ENCODE measurements around the gene IRX1.

The IRX1 gene

GRCh38 chr5:3595006-3595961 lies at the start of gene IRX1:
Gene IRX1 (plus strand): TSS chr5:3595832. CDS start chr5:3596106, 274 bp downstream.
- no peak for DNase-seq

DNA sequence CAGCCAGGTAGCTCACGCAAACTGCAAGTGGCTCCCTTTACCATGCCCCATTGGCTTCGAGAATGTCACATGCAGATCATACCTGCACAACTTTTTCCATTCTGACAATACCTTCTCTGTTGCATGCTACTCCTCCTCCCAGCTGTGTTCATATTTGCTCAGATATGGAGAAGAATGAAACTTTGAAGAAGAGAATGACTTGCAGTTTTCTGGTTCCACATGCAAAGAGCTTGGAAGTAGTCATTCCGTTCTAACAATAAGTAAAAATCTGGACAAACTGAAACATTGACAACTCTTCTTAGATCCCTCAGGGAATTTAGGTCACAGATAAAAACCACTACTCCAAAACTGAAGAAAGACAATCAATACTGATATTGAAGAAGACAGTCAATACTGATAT lies 49.6 kb upstream of the IRX1 start:
- DNase-seq: no peak

DNA sequence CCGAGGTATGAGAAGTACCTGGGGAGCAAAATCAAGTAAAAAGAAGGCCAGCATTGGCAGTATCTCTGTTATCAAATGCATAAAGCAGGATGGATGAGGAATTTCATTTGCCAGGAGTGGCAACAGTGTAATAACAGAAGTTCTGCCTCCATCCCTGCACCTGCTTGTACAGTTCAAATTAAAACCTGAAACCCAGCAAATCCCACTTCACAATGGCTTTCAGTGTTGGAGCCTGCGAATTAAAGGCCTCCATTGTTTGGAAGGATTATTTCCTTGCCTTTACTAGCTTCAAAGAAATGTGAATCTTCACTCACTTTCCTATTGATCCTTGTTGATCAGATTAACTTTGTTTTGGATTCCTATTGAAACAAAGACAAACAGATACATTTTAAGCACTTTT lies 31.5 kb upstream of the IRX1 start:
- no peak for DNase-seq

- no peak for DNase-seq
Measured at GRCh38 chr5:3564827-3565518, 30.7 kb upstream of the IRX1 start.

DNA sequence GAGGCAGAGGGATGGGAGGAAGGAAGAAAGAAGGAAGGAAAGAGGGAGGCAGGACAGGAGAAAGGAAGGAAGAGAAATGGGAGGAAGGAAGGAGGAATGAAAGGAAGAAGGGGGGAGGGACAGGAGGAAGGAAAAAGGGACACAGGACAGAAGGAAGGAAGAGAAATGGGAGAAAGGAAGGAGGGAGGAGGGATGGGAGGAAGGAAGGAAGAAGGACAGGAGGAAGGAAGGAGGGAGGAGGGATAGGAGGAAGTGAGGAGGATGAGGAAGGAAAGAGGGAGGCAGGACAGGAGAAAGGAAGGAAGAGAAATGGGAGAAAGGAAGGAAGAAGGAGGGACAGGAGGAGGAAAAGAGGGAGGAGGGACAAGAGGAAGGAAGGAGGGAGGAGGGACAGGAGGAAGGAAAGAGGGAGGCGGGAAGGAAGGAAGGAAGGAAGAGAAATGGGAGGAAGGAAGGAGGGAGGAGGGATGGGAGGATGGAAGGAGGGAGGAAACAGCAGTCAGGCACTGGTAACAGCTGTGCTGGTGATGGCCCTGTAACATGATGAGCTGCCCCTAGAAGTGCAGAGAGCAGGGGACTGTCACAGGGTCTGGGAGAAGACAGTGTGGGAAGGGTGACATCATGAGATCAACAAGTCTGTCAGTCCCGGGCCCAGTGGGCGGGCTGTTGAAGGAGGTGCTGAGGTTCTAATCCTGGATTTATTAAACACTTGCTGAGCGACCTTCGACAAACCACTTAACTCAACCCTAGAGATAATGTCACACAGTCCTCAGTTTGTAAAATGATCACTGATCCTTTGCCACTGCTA lies 10.7 kb upstream of the IRX1 start:
- no peak for DNase-seq

DNA sequence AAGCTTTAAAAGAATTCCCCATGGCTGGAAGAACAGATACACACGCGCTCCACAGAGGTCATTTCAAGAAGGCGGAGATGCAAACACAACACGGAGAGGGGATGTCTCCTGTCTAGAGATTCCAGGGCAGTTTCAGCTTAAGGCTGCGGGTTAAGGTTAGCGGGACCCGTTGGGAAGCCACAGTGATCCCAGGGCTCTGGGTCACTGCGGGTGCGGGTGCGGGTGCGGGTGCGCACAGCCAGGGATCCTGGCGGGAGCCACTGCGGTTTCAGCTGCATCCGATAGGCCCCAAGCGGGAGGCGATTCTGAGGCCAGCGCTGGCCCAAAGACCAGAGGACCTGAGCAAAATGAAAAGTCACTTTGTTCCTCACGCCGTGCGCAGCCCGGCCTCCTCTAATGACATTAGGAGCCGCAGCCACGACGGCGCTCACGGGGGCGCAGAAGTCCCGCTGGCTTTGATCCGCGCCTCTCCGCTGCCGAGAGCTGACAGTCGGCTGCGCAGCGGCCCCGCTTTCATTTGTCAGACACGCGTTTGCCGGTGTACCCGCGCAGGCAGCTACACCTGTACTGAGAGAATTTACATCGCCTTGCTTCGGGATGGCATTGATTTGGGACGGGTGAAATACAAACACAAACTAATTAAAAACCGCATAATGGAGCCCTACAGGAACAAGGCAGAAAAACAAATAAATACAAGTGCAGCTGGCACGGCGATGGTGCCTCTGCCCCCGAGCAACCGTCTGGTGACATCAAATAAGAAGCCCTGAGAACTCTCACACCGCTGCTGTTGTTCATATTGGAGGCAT lies 5.3 kb upstream of the IRX1 start:
- DNase-seq: no peak

- DNase-seq: no peak
Measured at GRCh38 chr5:3590967-3591900, 4.4 kb upstream of the IRX1 start.

DNA sequence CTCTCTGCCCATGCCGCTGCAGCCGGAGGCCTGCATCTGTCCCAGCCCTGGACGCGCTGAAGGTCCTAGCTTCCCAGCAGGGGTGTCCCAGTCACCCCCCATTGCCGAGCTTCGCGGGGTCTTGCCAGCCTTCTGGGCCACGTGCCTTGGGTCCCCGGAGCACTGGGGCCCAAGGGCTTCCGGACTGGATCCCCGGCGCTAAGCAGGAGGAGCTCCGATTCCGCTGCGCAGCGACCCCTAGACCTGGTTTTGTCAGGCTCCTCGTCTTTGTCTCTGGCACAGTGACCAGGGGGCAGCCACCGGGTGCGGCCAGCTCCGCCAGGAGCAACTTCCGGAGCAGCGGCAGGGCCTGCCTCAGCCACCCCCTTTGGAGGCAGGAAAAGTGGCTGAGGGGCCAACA lies 3.3 kb upstream of the IRX1 start:
- no peak for DNase-seq

GRCh38 chr5:3593771-3594509 lies 1.7 kb upstream of the IRX1 start:
- DNase-seq: no peak

DNA sequence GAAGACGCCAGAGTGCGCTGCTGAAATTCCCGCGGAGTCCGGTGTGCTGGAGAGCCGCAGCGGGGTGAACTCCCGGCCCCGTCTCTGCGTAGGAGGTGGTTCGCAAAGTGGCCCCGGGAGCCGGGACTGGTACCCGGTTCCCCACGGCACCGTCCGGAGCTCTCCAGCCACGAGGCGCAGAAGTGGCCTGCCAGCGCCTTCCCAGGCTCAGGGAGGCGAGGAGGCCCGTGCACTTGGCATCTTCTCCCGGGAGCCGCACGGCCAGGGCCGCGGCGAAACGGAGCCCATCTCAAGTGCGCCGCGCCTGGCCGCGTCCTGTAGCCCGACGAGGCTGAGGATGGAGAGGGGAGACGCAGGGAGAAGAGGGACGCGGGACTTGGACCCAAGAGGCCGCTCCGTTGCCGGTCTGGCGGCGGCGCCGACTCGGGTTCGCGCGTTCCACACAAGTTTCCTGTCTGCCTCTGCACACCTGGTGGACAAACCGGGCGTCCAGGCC lies 1.1 kb upstream of the IRX1 start:
- no peak for DNase-seq

DNA sequence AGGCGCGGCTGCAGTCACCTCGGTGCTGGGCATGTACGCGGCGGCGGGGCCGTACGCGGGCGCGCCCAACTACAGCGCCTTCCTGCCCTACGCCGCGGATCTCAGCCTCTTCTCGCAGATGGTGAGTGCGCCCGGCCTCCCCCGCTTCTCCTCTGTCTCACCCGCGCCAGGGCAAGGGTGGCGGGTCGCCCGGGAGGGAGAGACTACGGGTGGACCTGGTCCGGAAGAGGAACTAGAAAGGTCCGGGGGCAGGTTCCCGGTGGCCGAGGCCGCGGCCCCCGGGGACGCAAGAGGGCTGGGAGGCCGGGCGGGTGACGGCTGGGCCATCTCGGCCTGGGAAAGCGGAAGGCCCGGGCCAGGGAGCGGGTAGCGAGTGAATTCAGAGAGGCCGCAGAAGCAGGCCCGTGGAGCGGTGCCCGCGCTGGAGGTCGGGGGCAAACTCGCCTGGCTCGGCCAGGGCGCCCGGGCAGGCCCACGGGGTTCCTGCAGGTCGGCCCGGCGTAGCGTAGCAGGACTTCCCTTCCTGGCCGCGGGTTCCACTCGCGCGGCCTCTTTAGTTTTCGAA lies 711 bp downstream of the IRX1 start:
- DNase-seq: no peak

DNA sequence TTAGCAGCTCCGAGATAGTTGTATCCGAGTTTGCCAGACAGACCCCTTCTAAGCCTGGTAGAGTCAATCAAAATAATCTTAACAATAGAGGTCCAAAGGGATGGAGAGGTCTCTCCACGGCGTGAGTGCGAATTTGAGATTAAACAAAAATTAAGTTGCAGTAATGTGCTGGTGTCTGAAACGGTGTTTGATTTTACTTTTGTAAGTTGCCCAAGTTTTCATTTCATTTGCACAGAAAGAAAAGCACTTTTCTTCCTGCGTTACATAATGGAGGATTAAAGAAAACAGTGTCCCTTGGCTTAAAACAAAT lies 1.2 kb downstream of the IRX1 start:
- no peak for DNase-seq

DNA sequence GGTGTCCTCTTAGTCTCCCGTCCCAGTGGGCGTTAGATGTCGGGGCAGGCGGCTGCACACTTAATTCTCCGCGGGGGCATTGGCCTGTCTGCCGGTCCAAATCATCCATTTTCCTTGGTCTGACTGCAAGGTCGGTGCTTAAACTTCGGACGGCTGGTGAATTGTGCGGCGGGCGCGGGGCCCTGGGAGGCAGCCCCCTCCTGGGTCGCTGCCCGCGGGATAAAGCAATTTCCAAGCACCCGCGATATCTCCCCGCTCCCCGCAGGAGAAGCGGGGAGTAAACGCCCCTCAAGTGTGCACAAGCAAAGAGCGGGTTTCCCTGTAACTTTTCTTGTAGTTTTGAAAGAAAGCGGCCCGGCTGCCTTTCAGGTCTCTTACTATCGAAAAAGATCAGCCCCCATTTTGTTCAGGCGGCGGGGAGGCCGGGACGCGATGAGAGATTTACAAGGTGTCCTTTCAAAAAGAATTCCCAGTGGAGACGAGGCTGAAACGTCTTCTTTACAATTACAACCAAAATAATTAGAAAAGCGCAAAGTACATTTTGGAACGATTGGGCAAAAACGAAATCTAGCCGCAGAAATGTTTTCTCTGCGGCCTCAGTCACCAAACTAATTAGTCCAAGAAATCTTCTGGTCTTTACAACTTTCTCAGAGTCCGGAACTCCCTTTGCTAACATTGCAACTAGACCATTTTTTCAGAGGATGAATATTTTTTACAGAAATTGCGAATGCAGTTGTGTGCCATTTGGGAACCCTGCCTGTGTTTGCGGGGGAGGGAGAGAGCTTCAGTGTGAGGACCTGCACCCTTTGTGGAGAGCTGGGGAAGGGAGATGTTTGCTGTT lies 1.8 kb downstream of the IRX1 start:
- DNase-seq: no peak

- DNase-seq: no peak
Measured at GRCh38 chr5:3598207-3598606, 2.6 kb downstream of the IRX1 start.

GRCh38 chr5:3598769-3599211 lies 3.2 kb downstream of the IRX1 start:
- no peak for DNase-seq

DNA sequence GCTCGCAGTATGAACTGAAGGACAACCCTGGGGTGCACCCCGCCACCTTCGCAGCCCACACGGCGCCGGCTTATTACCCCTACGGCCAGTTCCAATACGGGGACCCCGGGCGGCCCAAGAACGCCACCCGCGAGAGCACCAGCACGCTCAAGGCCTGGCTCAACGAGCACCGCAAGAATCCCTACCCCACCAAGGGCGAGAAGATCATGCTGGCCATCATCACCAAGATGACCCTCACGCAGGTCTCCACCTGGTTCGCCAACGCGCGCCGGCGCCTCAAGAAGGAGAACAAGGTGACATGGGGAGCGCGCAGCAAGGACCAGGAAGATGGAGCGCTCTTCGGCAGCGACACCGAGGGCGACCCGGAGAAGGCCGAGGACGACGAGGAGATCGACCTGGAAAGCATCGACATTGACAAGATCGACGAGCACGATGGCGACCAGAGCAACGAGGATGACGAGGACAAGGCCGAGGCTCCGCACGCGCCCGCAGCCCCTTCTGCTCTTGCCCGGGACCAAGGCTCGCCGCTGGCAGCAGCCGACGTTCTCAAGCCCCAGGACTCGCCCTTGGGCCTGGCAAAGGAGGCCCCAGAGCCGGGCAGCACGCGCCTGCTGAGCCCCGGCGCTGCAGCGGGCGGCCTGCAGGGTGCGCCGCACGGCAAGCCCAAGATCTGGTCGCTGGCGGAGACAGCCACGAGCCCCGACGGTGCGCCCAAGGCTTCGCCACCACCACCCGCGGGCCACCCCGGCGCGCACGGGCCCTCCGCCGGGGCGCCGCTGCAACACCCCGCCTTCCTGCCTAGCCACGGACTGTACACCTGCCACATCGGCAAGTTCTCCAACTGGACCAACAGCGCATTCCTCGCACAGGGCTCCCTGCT lies 3.8 kb downstream of the IRX1 start:
- DNase-seq: no peak

- DNase-seq: no peak
Measured at GRCh38 chr5:3600106-3601060, 4.8 kb downstream of the IRX1 start.
